MG63 (cell line): ENCODE results near the gene DCAKD. TPM values are rescaled to one million over a fixed set of nuclear protein-coding genes. Genes with fewer than 3 reads are reported as not detected.

ENCODE experiments used
- DNase-seq: peaks from one replicate; pipeline ENCODE4 v3.0.0-alpha.2; 2020
- H3K27me3 ChIP-seq: fragments of 250-450 bp; sonication (Bioruptor Pico); 2 replicates; pipeline ENCODE4 v1.5.1; 2020; ENCODE audit warnings: mild to moderate bottlenecking, moderate library complexity
- H3K36me3 ChIP-seq: fragments of 250-450 bp; sonication (Bioruptor Pico); 2 replicates; pipeline ENCODE4 v1.5.1; 2020; ENCODE audit warnings: mild to moderate bottlenecking, moderate library complexity
- H3K4me3 ChIP-seq: fragments of 250-450 bp; sonication (Bioruptor Pico); 2 replicates; pipeline ENCODE4 v1.5.1; 2020; ENCODE audit warnings: mild to moderate bottlenecking, moderate library complexity
- H3K9me3 ChIP-seq: fragments of 250-450 bp; sonication (Bioruptor Pico); 2 replicates; pipeline ENCODE4 v1.5.1; 2020; ENCODE audit warnings: mild to moderate bottlenecking, moderate library complexity
- total RNA-seq: library from RNA; depleted of rRNA; stranded (reverse); fragments of >200 nt; shearing (Covaris generic); gene quantifications from 2 replicates; pipeline ENCODE4 v1.2.3, GENCODE V29; 2014; ENCODE audit warnings: low replicate concordance

Gene DCAKD
- total RNA-seq, 1 experiment from 2014 or later: 24.1 TPM

DNA sequence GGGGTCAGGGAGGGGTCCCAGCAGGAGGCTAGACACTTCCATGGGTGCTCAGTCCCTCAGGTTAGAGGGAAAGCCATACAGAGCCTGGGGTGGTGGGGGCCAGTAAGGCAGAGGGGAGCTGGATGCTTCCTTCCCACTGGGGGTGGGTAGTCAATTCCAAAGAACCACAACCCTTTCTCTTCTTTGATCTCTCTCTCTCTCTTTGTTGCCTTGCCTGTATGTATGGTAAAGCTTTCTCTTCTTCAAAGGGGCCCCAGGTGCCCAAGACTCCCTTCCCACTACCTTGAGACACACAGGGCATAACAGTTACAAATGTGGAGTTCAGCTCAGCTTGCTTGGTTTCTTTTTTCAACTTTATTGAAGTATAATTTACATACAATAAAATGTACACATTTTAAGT lies 52.8 kb downstream of the DCAKD start:
- no peaks in the 10 kb centered on the region for H3K27me3 ChIP-seq
- no peak overlapping the region for H3K4me3 ChIP-seq
- DNase-seq: no peak
- no peaks in the 10 kb centered on the region for H3K36me3 ChIP-seq
- peaks cover 8% of the 10 kb centered on the region for H3K9me3 ChIP-seq

DNA sequence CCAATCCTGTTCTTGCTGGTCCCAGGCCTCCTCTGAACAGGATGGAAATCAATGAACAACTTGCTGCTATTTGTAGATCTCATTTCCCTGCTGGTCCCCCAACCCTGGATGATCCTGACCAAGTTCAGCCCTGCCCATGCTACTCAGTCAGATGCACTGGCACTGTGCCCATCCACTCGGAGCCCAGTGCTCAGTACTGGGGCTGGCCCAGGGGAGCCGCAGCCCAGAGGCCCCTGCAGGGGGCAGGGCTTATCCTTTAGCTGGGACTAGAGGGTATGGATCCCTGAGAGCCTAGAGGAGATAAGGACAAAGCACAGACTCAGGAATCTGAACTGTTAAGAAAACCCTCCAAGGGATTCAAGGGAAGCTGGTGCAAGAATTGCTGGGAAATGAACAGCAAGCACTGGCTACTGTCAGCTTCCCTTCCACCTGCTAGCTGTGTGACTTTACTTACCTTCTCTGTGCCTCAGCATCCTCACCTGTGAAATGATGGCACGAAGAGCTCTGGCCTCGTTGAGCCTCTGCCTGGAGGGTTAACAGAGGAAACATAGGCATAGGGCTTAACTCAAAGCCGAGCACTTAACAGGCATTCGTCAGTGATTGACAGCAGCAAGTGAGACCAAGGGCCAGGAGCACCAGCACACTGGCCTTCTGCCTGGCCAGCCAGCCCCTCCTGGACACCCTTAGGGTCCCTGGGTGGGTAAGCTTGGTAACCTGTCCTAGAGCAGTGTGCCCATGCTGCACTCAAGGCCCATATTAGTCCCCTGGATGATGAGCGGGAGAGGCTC lies 53.5 kb downstream of the DCAKD start:
- H3K9me3 ChIP-seq: peaks cover 8% of the 10 kb centered on the region
- H3K4me3 ChIP-seq: no peak overlapping the region
- H3K36me3 ChIP-seq: no peaks in the 10 kb centered on the region
- DNase-seq: no peak
- H3K27me3 ChIP-seq: no peaks in the 10 kb centered on the region

DNA sequence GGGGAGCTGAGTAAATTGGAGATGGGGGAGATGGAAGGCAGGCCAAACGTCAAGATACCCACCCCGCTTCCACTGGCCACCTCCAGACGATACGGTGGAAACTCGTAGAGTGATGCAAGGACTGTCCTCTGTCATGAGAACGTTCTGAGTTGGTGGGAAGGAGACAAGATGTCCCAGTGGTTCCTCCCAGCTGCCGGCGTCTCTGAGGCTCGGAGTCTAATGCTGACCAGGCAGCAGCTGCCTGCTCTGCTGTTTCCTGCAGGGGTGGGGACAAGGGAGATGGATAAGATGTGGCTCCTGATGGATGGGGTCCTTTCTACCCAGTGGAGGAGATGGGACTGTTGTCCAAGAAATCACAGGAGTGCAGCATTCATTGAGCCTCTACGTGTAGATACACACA lies 55.1 kb downstream of the DCAKD start:
- Histone ChIP-seq H3K36me3 (no peaks in the 10 kb centered on the region), H3K9me3 (peaks cover 8% of the 10 kb centered on the region), H3K27me3 (no peaks in the 10 kb centered on the region), H3K4me3 (no peak overlapping the region)
- no peak for DNase-seq

DNA sequence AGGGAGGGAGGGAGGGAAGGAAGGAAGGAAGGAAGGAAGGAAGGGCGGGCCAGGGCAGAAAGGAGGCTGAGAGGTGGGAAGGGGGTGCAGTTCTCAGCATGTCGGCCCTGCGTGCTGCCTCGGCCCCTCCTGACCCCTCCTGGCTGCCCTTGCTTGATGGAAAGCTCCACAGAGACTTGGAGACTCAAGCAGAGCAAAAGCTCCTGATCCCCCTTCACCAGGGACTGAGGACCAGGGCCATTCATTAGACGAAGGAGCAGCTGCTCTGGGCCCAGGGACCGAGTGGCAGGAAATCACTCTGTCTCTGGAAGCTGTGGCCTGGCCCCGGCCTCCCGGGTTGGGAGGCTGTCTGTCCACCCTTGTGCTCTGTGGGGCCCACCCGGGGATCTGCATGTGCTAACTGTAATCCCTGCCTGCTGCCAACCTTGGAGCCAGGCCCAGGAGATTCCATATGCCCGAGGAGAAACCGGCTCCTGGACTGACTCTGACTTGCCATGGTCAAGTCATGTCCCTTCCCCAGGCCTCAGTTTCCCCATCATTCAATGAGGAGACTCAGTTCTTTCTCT lies 55.9 kb downstream of the DCAKD start:
- no peaks in the 10 kb centered on the region for H3K27me3 ChIP-seq
- DNase-seq: peak; percentile 22
- H3K4me3 ChIP-seq: no peak overlapping the region
- no peaks in the 10 kb centered on the region for H3K36me3 ChIP-seq
- peaks cover 8% of the 10 kb centered on the region for H3K9me3 ChIP-seq

DNA sequence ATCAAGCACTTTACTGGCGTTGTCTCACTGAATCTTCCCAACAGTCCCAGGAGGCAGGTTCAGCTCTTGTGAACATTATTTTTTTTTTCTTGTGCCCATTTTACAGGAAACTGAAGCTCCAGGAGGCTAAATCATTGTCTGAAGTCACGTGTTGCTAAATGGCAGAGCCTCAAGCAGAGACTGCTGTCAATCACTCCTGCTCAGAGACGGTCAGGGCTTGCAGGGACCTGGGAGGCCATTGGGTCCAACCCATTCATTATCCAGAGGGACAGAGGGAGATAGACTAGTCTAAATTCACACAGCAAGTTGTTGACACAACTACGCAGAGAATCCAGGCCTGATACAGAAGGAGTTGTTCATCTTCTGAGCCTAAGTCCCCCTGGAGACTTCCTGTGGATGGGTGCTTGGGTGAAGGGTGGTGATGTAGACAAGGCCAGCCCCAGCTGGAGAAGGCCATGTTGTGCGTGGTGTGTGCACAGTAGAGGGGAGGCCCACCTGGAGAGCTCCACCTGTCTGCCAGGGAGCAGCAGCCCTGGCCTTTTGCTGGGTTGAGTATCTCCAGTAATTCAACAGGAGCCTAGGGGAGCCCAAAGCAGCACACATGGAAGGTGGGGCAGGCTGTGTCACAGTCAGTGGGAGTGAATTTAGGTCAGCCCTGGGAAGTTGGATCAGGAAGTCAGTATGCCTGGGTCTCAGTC lies 59.0 kb downstream of the DCAKD start:
- Histone ChIP-seq H3K9me3 (no peaks in the 10 kb centered on the region), H3K27me3 (no peaks in the 10 kb centered on the region), H3K36me3 (no peaks in the 10 kb centered on the region), H3K4me3 (no peak overlapping the region)
- no peak for DNase-seq

DNA sequence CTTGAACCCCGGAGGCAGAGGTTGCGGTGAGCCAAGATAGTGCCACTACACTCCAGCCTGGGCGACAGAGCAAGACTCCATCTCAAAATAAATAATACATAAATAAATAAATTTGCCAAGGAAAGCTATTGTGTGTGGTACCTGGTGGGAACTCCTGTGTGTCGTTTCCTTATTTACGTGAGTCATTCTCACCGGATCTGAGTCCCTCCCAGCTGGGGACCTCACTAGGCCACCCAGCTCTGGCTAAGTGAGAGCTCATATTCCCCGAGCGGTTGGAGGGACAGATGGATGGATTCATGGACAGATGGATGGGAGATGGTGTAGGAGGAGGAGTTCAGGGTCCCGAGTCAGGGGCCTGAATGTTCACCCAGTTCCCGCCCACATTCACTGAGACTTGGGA lies 60.4 kb downstream of the DCAKD start:
- Histone ChIP-seq H3K27me3 (no peaks in the 10 kb centered on the region), H3K36me3 (no peaks in the 10 kb centered on the region), H3K9me3 (no peaks in the 10 kb centered on the region), H3K4me3 (no peak overlapping the region)
- DNase-seq: no peak

DNA sequence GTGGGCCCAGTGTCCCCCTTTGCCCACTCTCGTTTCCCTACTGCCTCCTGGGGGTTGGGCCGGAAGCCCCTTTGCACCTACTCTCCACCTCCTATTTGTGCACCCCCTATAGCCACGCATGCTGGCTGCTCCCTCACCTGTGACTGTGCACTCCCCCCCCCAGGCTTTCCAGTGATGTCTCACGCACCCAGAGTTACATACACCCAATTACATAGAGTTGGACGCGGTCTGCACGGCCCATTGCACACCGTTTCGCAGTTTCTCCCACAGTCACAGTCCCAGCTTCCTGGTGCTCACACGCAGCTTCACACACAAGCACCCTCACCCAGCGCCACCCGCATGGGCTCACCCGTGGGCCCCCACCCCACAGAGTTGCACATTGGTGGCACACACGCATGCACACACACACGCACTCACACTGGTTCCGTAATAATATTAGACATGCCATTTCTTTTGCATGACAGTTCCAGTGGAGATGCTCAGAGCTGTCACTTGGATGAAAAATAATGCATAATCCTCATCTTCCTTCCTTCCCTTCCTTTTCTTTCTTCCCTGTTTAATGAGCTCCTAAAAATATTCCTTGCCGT lies 61.8 kb downstream of the DCAKD start:
- Histone ChIP-seq H3K36me3 (no peaks in the 10 kb centered on the region), H3K4me3 (no peak overlapping the region), H3K9me3 (no peaks in the 10 kb centered on the region), H3K27me3 (no peaks in the 10 kb centered on the region)
- no peak for DNase-seq

DNA sequence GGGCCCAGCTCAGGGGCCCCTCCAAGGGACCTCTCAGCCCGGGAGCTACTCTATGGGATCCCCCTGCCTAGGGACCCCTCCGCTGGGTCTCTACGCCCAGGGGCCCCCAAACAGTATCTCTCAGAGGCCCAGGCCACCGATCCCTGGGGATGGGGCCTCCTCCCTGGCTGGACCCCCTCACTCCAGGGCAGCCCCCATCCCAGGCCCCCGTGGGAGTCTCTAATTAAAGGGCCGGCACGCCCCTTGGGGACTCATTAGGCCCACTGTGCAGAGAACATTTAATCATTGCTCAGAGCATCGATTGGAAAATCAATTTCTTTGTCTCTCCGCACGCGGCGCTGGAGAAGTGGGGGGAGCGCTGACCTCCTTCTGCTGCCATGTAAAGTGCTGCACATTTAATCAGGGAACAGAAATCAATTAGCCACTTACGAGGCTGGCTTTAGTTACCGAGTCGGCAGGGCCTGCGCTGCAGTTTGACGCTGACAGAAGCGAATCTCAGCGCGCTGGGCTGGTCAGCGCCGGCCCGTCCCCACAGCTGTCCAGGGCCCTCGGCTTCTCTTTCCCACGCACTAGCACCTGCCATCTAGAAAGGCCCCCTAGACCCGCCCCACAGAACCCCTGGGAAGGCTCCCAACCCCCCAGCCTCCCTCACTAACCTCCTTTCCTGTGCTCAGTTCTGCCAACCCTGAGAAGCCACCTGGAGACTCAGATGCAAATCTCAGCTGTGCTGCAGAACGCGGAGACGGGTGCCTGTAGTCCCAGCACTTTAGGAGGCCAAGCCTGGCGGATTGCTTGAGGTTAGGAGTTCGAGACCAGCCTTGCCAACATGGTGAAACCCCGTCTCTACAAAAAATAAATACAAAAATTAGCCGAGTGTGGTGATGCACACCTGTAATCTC lies 63.1 kb downstream of the DCAKD start:
- H3K9me3 ChIP-seq: no peaks in the 10 kb centered on the region
- H3K27me3 ChIP-seq: no peaks in the 10 kb centered on the region
- H3K4me3 ChIP-seq: no peak overlapping the region
- DNase-seq: no peak
- no peaks in the 10 kb centered on the region for H3K36me3 ChIP-seq

DNA sequence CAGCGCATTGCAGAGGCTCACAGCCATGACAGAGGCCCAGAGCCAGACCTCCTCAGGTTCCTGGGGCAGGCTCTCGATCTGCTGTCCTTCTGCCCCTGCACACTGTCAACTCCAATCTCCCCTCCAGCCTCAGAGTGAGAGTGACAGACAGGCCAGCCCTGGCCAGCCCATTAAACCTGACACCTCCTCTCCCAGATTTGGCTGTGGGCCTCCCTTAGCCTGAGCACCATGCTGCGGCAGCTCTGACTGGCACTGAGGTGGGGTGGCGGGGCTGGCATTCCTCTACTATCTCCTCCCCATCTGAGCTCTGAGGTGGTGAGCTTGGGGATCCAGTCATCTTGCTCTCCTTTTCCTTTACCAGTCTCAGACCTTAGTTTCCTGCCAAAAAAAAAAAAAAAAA lies 67.9 kb downstream of the DCAKD start:
- H3K4me3 ChIP-seq: no peak overlapping the region
- H3K36me3 ChIP-seq: no peaks in the 10 kb centered on the region
- H3K9me3 ChIP-seq: no peaks in the 10 kb centered on the region
- no peak for DNase-seq
- no peaks in the 10 kb centered on the region for H3K27me3 ChIP-seq

DNA sequence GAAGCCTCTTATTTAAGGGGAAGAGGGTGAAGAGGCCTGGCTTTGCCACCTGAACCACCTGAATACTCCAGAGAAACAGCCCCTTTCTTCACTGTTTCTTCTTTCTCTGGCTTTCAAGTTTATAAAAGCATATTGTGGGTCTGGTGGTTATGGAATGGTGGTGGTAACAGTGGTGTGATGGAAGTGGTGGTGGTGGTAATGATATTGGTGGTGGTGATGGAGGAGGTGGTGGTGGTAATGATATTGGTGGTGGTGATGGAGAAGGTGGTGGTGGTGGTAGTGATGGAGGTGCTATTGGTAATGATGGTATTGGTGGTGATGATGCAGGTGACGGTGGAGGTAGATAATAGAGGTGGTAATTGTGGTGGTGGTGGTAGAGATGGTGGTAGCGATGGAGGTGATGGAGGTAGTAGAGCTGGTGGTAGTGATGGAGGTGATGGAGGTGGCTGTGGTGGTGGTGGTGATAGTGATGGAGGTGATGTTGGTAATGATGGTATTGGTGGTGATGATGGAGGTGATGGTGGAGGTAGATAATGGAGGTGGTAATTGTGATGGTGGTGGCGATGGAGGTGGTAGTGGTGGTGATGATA lies 69.2 kb downstream of the DCAKD start:
- H3K36me3 ChIP-seq: no peaks in the 10 kb centered on the region
- H3K4me3 ChIP-seq: no peak overlapping the region
- H3K9me3 ChIP-seq: no peaks in the 10 kb centered on the region
- no peaks in the 10 kb centered on the region for H3K27me3 ChIP-seq
- DNase-seq: no peak

DNA sequence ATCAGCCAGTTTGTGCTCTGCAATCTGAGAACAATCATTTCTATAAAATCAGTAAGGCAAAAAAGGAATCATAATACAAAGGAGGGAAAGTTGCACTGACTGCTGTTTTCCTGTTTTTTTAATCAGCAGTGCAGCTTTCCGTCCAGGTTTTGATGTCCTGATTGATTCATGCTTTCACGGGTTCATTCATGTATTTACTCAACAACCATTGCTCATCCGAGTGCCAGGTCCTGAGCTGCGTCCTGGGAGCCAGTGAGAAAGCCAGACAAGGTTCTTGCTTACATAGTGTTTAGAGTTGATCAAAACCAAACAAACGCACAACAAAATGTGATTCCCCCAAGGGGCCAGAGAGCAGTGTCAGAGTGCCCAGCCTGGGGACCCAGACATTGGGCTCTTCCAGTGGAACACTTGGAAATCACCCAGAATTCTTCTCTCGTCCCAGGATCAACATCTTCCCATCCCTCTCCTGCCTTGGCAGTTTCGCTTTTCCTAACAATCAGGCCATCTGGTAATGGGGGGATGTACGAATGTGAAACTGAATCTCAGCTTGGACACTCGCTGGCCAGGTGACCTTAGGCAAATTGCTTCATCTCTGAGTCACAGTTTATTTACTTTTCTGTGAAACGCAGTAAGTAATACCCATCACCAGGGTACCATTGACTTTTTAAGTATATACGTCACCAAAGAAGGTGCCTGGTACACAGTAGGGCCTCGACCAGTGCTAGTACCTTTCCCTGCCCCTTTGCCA lies 70.0 kb downstream of the DCAKD start:
- Histone ChIP-seq H3K4me3 (peak overlapping the region; percentile 22), H3K9me3 (no peaks in the 10 kb centered on the region), H3K27me3 (no peaks in the 10 kb centered on the region), H3K36me3 (no peaks in the 10 kb centered on the region)
- peak; percentile 60 for DNase-seq

DNA sequence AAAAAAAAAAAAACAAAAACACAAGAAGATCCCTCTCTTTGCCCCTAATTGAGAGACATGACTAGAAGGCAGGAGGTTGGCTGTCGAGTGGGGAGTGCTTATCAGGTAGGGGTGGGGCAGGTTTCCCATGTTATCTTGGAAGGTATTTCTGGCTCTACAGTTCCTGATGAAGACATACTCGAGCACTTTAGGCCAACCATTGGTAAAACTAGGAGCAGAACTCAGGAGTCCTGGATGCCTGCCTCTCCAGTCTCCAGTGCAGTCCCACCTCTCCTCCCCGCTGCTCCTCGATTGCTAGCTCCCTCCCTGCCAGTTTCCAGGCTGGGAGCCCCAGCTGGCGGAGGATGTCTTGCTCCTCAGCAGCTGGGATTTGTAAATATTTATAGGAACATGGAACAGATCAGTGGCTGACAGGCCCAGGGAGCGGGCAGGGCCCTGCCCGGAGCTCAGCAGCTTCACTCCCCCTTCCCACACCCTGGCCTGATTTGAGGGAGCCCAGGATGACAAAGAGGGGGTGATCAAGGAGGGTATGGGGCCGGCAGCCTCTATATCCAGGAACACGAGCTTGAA lies 71.9 kb downstream of the DCAKD start:
- Histone ChIP-seq H3K4me3 (no peak overlapping the region), H3K9me3 (no peaks in the 10 kb centered on the region), H3K36me3 (no peaks in the 10 kb centered on the region), H3K27me3 (no peaks in the 10 kb centered on the region)
- DNase-seq: peak; percentile 69

DNA sequence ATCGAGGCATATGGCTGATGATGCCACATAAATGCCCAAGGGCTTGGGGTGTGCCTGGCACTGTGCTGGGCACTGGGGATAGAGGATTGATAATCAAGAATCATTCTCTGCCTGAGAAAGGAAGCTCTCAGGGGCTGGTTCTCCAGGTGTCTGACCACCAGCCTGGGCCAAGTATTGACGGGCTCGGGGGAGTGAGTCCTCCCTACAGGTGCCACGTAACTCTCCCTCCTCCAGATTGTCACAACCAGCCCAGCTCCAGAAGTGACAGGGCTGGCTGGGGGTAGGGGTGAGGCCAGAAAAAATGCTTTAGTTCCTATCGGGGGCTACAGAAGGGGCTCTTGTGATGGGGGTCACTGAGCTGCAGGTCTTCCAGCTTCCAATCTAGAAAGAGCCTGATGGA lies 72.6 kb downstream of the DCAKD start:
- Histone ChIP-seq H3K27me3 (no peaks in the 10 kb centered on the region), H3K9me3 (no peaks in the 10 kb centered on the region), H3K36me3 (no peaks in the 10 kb centered on the region), H3K4me3 (no peak overlapping the region)
- no peak for DNase-seq

DNA sequence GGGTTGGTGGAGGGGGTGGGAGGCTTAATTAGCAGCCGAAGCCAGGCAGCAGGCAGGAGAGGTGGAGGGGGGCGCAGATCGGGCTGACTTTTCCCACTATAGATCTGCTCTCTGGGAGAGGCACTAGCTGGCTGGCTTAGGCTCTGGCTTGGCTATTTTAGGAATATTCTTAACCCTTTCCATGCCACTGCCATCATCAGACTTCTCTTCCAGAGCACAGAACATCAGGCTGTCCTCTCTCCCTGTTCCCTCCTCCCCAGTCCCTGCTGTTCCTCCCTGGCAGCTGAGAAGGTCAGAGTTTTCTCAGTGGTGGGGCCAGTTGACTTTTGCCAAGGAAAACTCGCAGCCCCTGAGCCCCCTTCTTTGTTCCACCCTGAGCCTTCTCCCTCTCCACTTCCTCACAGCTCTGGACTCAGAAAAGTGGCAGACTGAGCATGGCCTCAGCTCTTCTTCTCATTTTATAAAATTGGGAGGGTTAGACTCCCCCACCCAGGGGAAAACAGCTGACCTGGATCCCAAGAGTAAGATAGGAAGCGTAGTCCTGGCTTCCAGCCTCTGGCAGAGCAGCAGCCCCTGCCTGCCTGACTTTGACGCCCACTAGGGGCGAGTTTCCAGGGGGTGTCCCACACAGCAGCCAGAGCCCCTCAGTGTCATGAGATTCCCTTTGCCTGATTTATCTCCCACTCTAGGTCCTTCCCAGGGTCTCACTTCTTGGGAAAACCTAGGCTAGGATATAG lies 73.5 kb downstream of the DCAKD start:
- H3K27me3 ChIP-seq: no peaks in the 10 kb centered on the region
- no peaks in the 10 kb centered on the region for H3K36me3 ChIP-seq
- H3K9me3 ChIP-seq: no peaks in the 10 kb centered on the region
- DNase-seq: no peak
- no peak overlapping the region for H3K4me3 ChIP-seq

DNA sequence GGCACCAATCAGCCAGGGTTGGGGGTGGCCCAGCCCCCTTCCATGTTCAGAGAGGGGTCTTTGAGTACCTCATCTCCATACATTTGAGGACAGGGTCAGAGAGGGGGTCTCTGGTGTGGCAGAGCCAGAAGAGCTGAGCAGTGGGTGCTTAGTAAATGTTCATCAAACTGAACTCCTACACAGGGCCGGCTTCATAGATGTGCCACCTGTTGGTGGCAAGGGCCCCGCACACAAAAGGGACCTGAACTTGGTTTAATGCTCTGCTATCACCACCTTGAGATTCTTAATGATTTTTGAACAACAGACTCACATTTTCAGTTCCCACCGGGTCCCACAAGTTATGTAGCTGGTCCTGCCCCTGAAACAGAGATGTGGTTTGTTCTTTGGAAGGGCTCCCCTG lies 74.4 kb downstream of the DCAKD start:
- H3K9me3 ChIP-seq: no peaks in the 10 kb centered on the region
- no peaks in the 10 kb centered on the region for H3K27me3 ChIP-seq
- no peaks in the 10 kb centered on the region for H3K36me3 ChIP-seq
- no peak for DNase-seq
- H3K4me3 ChIP-seq: no peak overlapping the region
